ENCODE data around the gene TAB2. TPM values are rescaled to one million over a fixed set of nuclear protein-coding genes. Genes with fewer than 3 reads are reported as not detected.

The TAB2 gene
- total and polyA plus RNA-seq, 2 of the 8 experiments (the other 6 are each of a cell fraction or from before 2014, with no cell fraction given): 40.4 to 63.0 TPM

- no peak overlapping the region for H3K27ac ChIP-seq (ENCODE audit: low read depth, low read length)
- H3K14ac ChIP-seq (ENCODE audit: insufficient read length): no peak overlapping the region
- no peaks in the 10 kb centered on the region; the same call in none of the 2 replicates for H3K79me1 ChIP-seq (ENCODE audit: low read depth, low read length)
- no peaks in the 10 kb centered on the region for H3K36me3 ChIP-seq (ENCODE audit: control insufficient read depth in 2 of 4, insufficient read depth in 4 of 4, low read length in 3 of 4)
- no peak overlapping the region for H4K91ac ChIP-seq (replicated peaks; ENCODE audit: insufficient read length, low read length)
- H2BK12ac ChIP-seq (ENCODE audit: low read depth, low read length): no peak overlapping the region
- H3K4me3 ChIP-seq (ENCODE audit: extremely low read depth in 1 of 4, insufficient read depth in 2 of 4, low read depth in 3 of 4, low read length in 4 of 4): no peak overlapping the region
- ChIA-PET CTCF (ENCODE audit: partially characterized antibody) (interaction anchor here (0.7 to 1.0 kb wide), 2 partner anchors 60 to 254 kb away, joined by 3 read pairs; no protein-coding TSS in a partner anchor), POLR2A (ENCODE audit: partially characterized antibody) (interaction anchor here (1.9 kb wide), 1 partner anchor 15 kb away, joined by 10 read pairs; the partner anchor contains the start of gene TAB2)
- DNase-seq (ENCODE audit: low read depth in 1 of 2, low spot score in 2 of 2): no peak
- no peaks in the 10 kb centered on the region for H3K27me3 ChIP-seq (replicated peaks in 1 of 4; ENCODE audit: control insufficient read depth in 3 of 4, extremely low read depth in 1 of 4, insufficient read depth in 3 of 4, low read length in 3 of 4)
- H4K8ac ChIP-seq (ENCODE audit: extremely low read depth, insufficient read depth, low read length): no peak overlapping the region
- no peak overlapping the region for H3K4me2 ChIP-seq (ENCODE audit: insufficient read depth in 1 of 2, low read depth in 2 of 2, low read length in 2 of 2)
- no peak overlapping the region for H3K4ac ChIP-seq (replicated peaks; ENCODE audit: insufficient read length, low read depth, low read length)
- H2BK120ac ChIP-seq (replicated peaks; ENCODE audit: low read depth, low read length): no peak overlapping the region
- no peak overlapping the region for H2BK5ac ChIP-seq (ENCODE audit: low read depth, low read length)
- 96% methylated on average over 2 of the region's 2 CpGs; no CpG with 5 or more reads in 1 of the 2 experiments for WGBS, 2 experiments (ENCODE audit: extremely low coverage in 1 of 2, insufficient coverage in 1 of 2, insufficient read length in 1 of 2, insufficient replicate concordance in 2 of 2, low coverage in 1 of 2, low lambda C conversion rate in 2 of 2, missing lambda C conversion rate in 1 of 2)
- H3K23ac ChIP-seq (ENCODE audit: insufficient read length): no peak overlapping the region
- no peak overlapping the region for H3K18ac ChIP-seq (ENCODE audit: extremely low read depth, low read length)
- H3K9me3 ChIP-seq (ENCODE audit: insufficient read depth in 2 of 2, low read depth in 1 of 2, low read length in 1 of 2): no peaks in the 10 kb centered on the region
- H2AK5ac ChIP-seq (ENCODE audit: low read depth, low read length): no peak overlapping the region
- peaks cover 0 to 27% (median 10%) of the 10 kb centered on the region in 4 experiments; a peak in 6 of 7 replicates for H3K4me1 ChIP-seq (replicated peaks in 1 of 4; ENCODE audit: control insufficient read depth in 3 of 4, insufficient read depth in 4 of 4, low read length in 3 of 4)
- H3K56ac ChIP-seq (replicated peaks; ENCODE audit: insufficient read length, low read depth, low read length): no peak overlapping the region
- peaks cover 10 to 11% of the 10 kb centered on the region in 2 experiments for H4K20me1 ChIP-seq (replicated peaks in 1 of 2; ENCODE audit: control insufficient read depth in 1 of 2, insufficient read depth in 2 of 2, low read length in 2 of 2)
- FAIRE-seq: no peak
- no peak overlapping the region for H3K9ac ChIP-seq (replicated peaks in 1 of 4; ENCODE audit: extremely low read depth in 1 of 4, low read depth in 3 of 4, low read length in 3 of 4)
- no peak overlapping the region for H4K5ac ChIP-seq (ENCODE audit: insufficient read length, low read depth, low read length)
- no peak overlapping the region for H2AFZ ChIP-seq (ENCODE audit: low read length)
- no peak overlapping the region for H2BK20ac ChIP-seq (ENCODE audit: low read length)
- TF ChIP-seq SP2 (IDR thresholded peaks at IDR 0.05; ENCODE audit: low read length) (no peak), RNF2 (IDR thresholded peaks at IDR 0.05; ENCODE audit: borderline replicate concordance, low read depth, low read length, missing control alignments, poor library complexity, severe bottlenecking) (no peak), SP4 (IDR thresholded peaks at IDR 0.05; ENCODE audit: low read length) (no peak), E2F6 (IDR thresholded peaks at IDR 0.05) (no peak)
- H3K79me2 ChIP-seq (ENCODE audit: control insufficient read depth in 1 of 2, insufficient read depth in 2 of 2, low read length in 2 of 2): peaks cover 25 to 100% of the 10 kb centered on the region in 2 experiments
- H3K23me2 ChIP-seq (ENCODE audit: low read depth, low read length): no peaks in the 10 kb centered on the region
- H2BK15ac ChIP-seq (ENCODE audit: low read length): no peak overlapping the region
Measured at GRCh38 chr6:149331871-149332270, 14.4 kb downstream of the TAB2 start.
